HG03196 (cell line): ENCODE results near the gene DCLK2.

Source experiments
- ATAC-seq: cut with Tn5 transposase; IDR thresholded peaks from one replicate; pipeline ENCODE4 v1.9.1; 2021; ENCODE audit not compliant: unreplicated experiment

DCLK2 gene

GRCh38 chr4:150234246-150234645, 156.0 kb downstream of the DCLK2 start:
- no peak for ATAC-seq

GRCh38 chr4:150235317-150235716, 157.1 kb downstream of the DCLK2 start:
- ATAC-seq, result no peak

- no peak for ATAC-seq
Measured at GRCh38 chr4:150235808-150236271, 157.6 kb downstream of the DCLK2 start.

DNA sequence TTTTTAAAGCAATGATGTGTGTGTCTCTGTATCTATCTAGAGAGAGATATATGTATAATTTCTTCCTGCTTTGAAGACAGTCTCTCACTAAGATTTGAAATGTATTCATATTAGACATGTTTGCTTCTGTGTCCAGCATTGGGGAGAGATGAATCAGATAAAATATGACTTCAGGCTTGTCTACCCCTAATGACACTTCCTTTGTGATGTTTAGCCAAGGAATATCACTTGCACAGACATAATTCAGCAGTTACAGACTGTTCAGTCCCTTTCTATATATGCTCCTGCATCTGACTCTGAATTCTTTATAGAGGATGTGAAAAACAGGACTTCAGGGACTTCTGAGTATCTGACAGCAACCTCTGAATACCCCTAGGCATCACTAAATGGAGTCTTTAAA, 158.4 kb downstream of the DCLK2 start:
- ATAC-seq, result no peak

GRCh38 chr4:150237110-150237872, 159.0 kb downstream of the DCLK2 start:
- no peak for ATAC-seq

- no peak for ATAC-seq
Measured at GRCh38 chr4:150238591-150238990, 160.3 kb downstream of the DCLK2 start.

DNA sequence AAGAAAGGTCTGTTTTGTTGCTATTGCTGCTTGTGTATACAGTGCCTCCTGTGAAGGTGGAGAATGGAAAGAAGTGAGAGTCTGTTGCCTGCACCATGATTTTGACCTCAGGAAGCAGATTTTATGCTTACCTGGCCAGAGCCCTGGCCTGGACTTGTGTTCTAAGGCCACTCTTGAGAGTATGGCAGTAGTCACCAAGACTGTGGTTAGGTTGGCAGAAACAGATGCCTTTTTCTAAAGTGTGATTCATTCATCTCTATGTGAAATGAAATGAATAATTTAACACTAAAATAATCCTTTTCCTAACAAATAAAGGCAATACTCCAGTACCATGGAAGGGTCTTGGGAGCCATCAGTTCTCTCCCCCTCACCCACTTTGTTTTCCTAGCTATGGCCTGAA, 161.8 kb downstream of the DCLK2 start:
- no peak for ATAC-seq

DNA sequence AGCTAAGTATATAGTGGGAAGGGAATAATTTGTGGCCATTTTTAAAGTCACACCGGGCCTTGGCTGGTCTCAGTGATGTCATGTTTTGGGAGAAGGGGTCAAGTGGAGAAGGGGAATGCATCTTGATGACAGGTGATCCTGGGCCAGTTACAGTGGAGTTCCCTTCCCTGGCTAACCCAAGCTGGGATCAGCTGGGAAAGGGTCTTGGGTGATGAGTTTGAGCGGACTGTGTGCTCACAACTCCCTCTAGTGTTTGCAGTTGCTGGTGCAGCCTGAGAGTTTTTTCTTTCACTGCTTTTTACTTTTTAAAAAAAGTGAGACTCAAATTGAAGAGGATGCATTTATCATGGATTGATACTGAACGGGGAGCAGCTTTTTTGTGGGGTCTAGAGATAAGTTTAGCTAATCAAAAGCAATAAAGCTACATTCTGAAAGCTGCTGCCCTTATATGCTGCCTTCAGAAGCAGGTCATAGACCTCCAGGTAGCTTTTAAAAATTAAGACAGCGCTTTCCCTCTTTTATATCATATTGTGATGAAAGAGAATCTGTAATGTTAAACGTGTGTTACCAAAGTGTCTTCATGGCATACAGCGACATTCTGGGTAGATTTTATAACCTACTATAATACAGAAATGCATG, 164.7 kb downstream of the DCLK2 start:
- no peak for ATAC-seq

DNA sequence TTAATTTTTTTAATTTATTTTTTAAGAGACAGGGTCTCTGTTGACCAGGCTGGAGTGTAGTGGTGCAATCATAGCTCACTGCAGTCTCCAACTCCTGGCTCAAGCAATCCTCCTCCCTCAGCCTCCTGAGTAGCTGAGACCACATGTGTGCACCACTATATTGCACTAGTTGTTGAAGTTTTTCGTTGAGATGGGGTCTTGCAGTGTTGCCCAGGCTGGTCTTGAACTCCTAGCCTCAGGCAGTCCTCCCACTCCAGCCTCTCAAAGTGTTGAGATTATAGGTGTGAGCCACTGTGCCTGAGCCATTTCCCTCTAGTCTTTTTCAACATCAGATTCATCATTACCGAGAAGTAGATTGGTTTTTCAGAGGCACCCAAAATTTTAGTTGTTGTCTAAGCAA, 165.7 kb downstream of the DCLK2 start:
- no peak for ATAC-seq

GRCh38 chr4:150244600-150244999, 166.4 kb downstream of the DCLK2 start:
- ATAC-seq, result no peak

- ATAC-seq, result no peak
Measured at GRCh38 chr4:150247184-150247583, 168.9 kb downstream of the DCLK2 start.

DNA sequence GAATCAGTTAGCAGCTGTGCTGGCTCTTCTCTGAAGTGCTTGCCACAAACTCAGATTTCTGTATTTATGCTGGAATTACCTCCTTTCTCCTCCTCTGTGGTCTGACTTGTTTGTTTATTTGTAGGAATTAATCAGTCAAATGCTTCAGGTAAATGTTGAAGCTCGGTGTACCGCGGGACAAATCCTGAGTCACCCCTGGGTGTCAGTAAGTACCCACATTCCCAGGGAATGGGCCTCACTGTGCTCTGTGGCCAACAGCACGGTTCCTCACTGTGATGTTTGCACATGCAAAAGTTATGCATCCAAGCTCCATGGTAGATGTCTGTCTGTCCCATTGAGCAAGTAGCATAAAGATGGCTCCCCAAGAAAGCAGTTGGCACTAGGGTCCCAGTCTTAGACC, 169.9 kb downstream of the DCLK2 start:
- ATAC-seq, result no peak

DNA sequence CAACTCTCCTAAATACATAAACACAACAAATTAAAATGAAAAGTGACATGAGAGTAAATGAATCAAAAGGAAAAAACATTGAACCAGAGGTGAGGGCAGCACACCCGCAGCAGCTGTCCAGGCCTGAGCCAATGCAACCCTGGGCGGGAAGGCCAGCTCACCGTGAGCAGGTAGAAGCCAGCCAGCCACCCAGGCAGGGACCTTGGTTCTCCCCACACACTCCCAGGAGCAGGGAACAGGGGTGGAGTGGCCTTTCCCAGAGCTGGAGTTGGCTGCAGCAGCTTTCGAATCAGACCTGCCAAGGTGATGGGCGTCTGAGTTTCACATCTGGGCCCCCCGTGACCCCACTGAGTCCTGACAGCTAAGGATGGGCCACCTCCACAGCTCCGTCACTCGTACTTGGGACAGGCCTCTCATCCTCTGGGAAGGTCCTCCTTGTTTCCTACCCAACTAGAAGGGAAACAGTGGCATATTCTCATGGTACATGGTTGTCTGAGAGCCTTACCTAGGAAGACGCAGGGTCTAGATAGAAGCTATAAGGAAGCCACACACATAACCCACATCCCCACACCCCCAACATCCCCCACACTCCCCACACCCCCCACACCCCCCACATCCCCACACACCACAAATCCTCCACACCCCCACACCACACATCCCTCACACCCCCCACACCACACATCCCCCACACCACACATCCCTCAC, 172.2 kb downstream of the DCLK2 start:
- ATAC-seq, result no peak

- ATAC-seq, result no peak
Measured at GRCh38 chr4:150250998-150251651, 172.9 kb downstream of the DCLK2 start.

DNA sequence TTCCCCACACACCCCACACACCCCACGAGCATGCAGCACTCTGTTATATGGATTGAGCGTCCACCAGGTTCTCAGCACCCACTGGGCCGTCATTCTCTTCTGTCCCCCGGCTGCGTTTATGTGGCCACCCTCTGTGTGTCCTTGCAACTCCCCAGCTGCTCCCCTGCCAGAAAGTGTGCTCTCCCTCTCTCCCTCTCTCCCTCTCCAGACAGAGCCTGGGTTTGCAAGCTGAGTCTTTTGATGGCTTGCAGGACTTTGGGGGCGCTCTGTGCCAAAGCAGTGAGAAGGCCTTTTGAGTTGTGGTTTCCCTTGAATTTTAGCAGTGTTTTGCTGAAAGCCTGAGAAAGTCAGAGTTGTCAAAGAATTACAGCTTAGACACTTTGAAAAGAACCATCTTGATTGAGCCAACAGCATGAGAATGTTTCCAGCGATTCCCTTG, 173.5 kb downstream of the DCLK2 start:
- ATAC-seq, result no peak

GRCh38 chr4:150252306-150252705, 174.1 kb downstream of the DCLK2 start:
- ATAC-seq, result no peak

DNA sequence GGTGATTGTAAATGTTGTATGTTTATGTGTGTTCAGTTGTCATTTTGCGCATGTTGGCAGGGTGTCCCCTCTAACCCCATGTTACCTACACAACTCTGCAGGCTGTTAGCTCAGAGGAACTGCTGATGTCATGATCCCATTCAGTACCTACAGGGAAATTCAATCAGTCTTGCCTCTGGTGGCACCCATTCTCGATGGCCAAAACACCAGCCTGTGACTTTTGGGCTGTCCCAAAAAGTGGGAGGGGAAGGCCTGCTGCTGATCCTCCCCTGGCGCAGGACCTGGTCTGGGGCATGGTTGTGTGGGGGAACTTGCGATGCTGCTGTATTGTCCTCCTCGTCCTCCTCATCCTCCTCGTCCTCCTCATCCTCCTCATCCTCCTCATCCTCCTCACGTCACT, 174.5 kb downstream of the DCLK2 start:
- ATAC-seq, result no peak

GRCh38 chr4:150253416-150253815, 175.2 kb downstream of the DCLK2 start:
- no peak for ATAC-seq

- no peak for ATAC-seq
Measured at GRCh38 chr4:150253965-150254630, 175.9 kb downstream of the DCLK2 start.

DNA sequence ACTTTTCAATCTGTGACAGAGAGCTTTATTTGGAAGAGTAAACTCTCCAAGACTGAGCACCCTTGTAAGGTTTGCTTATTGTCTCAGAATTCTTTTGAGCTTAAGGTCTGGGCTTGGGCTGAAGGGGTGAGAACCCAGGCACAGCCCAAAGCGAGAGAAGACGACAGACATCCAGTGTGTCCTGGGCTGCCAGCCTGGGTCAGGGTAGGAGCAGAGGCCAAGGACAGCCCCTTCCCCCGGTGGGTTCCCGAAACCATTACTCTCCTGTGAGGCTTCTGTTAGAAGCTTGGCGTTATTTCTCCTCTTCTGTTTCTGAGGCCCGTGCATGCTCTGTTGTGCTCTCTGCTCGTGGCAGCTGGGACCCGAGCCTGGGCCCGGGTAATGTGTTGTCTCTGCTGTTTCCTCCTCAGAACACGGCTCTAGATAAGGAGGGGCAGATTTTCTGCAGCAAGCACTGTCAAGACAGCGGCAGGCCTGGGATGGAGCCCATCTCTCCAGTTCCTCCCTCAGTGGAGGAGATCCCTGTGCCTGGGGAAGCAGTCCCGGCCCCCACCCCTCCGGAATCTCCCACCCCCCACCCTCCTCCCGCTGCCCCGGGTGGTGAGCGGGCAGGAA, 177.5 kb downstream of the DCLK2 start:
- no peak for ATAC-seq
